ENCODE data around the gene RNASE11.

- TF ChIP-seq CTCF (IDR thresholded peaks at IDR 0.05; ENCODE audit: borderline replicate concordance, extremely low read depth, low read length, poor library complexity, severe bottlenecking) (no peak), EZH2 (IDR thresholded peaks at IDR 0.05; ENCODE audit: borderline replicate concordance, low read depth, low read length, severe bottlenecking) (no peak)
These were observed 26.8 kb downstream of the RNASE11 start, which contains the start of gene RNASE9 for GRCh38 chr14:20560961-20561360.
